HepG2 (cell line): ENCODE measurements around the gene SLC17A9. TPM values are rescaled to one million over a fixed set of nuclear protein-coding genes. Genes with fewer than 3 reads are reported as not detected.

Experiments used
- CBX5 ChIP-seq: sonication (generic); formaldehyde crosslinking; IDR thresholded peaks from 2 replicates; pipeline ENCODE4 v1.4.0; 2020; ENCODE audit warnings: missing genetic modification reagents, borderline replicate concordance
- NAIF1 ChIP-seq: sonication (generic); formaldehyde crosslinking; IDR thresholded peaks from 2 replicates; pipeline ENCODE4 v1.5.0; 2020; ENCODE audit warnings: mild to moderate bottlenecking, missing genetic modification reagents, borderline replicate concordance
- NFKB2 ChIP-seq: sonication (generic); formaldehyde crosslinking; IDR thresholded peaks from 2 replicates; pipeline ENCODE4 v1.4.0; 2020; ENCODE audit warnings: missing genetic modification reagents, borderline replicate concordance
- ZFX ChIP-seq: sonication (generic); formaldehyde crosslinking; IDR thresholded peaks from 2 replicates; pipeline ENCODE4 v1.4.0; 2020; ENCODE audit warnings: mild to moderate bottlenecking, low read depth, missing genetic modification reagents, moderate library complexity
- ZNF234 ChIP-seq: sonication (generic); formaldehyde crosslinking; conservative IDR thresholded peaks from 2 replicates; pipeline ENCODE4 v1.5.1; 2020; ENCODE audit warnings: mild to moderate bottlenecking, missing genetic modification reagents
- ZNF816 ChIP-seq: sonication (generic); formaldehyde crosslinking; IDR thresholded peaks from 2 replicates; pipeline ENCODE4 v1.8.0; 2022; ENCODE audit warnings: missing genetic modification reagents, mild to moderate bottlenecking, borderline replicate concordance
- polyA plus RNA-seq, 8 experiments: library from polyadenylated mRNA; depleted of rRNA in 3 of 8; stranded (reverse) in 7 of 8; unstranded in 1 of 8; fragments of >200 nt; fragmentation: Illumina TruSeq in 4 of 8; extraction: Trizol in 4 of 8; gene quantifications; 2 replicates each; pipeline versions ENCODE4 v1.2.1 to v1.2.3, GENCODE V29; 2011 to 2016; ENCODE audit warnings: low read depth in 4 of 8, missing spikeins in 1 of 8, mixed read lengths in 1 of 8; ENCODE audit not compliant: insufficient read depth in 1 of 8
- total RNA-seq, 5 experiments: library from RNA; depleted of rRNA; stranded (reverse); fragments of >200 nt; fragmentation: Illumina TruSeq; extraction: Trizol; gene quantifications; 2 replicates each; pipeline ENCODE4 v1.2.3, GENCODE V29; 2016; ENCODE audit warnings: low read depth in 1 of 5
- TF ChIP-seq, protein P1 (sequence below): sonication (generic); formaldehyde crosslinking; IDR thresholded peaks from 2 replicates; pipeline ENCODE4 v1.5.1; 2020; ENCODE audit warnings: missing genetic modification reagents, mild to moderate bottlenecking, borderline replicate concordance
- TF ChIP-seq, protein P2 (sequence below): sonication (generic); formaldehyde crosslinking; conservative IDR thresholded peaks from 2 replicates; pipeline ENCODE4 v1.8.1; 2023; ENCODE audit warnings: missing genetic modification reagents
- TF ChIP-seq, protein P3 (sequence below): sonication (generic); formaldehyde crosslinking; IDR thresholded peaks from 2 replicates; pipeline ENCODE4 v1.5.1; 2020; ENCODE audit warnings: missing genetic modification reagents, mild to moderate bottlenecking, borderline replicate concordance

SLC17A9 gene
- total and polyA plus RNA-seq, 2 of the 13 experiments (the other 11 are each of a cell fraction or from before 2014, with no cell fraction given): 110 to 191 TPM

DNA sequence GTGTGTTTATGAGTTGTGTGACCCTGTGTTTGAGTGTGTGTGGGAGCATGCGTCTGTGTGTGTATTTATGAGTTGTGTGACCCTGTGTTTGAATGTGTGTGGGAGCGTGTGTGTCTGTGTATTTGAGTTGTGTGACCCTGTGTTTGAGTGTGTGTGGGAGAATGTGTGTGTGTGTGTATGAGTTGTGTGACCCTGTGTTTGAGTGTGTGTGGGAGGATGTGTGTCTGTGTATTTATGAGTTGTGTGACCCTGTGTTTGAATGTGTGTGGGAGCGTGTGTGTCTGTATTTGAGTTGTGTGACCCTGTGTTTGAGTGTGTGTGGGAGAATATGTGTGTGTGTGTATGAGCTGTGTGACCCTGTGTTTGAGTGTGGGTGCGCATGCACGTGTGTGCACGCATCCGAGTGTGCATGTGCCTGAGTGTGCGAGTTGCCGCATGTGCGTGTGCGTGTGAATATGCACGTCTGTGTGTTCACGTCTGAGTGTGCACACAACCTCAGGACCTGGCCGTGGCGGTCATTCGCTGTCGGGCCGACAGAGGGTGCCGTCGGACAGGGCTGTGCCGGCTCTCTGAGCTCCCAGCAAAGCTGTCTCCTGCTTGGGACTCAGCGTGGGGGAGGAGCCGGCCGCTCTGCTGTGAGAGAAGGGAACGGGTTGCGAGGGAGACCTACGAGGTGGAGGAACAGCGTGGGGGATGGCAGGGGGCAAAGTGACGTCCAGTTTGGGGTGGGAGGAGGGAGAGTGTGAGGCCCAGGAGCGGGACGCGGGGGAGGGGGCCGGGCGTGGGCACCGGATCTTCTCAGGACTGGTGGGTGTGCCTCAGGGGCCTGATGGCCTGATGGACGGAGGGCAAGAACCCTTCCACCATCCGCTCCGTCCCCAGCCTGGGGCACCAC, 19.7 kb downstream of the SLC17A9 start (continued):
- TF ChIP-seq ZNF234 (CRISPR knock-in tag) (no peak), NFKB2 (CRISPR knock-in tag) (peak; percentile 79; the same call in 1 of the 2 replicates), ZNF816 (CRISPR knock-in tag) (no peak), ZFX (CRISPR knock-in tag) (peak; percentile 63), NAIF1 (no peak), CBX5 (CRISPR knock-in tag) (peak; percentile 85; the same call in 1 of the 2 replicates)
- TF ChIP-seq, protein P1, sequence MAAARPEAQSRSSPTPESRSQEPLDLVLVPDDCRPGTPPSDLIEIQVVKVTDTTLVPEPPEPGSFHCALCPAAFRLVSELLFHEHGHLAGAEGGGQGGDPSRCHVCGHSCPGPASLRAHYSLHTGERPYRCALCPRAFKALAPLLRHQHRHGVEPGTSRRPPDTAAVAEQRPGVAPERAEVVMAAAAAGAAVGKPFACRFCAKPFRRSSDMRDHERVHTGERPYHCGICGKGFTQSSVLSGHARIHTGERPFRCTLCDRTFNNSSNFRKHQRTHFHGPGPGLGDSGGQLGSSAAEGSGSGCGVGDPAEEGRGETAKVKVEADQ (CRISPR knock-in tag): 0 out of 2 replicates have a peak, but pooled peaks have one; percentile 56
- TF ChIP-seq, protein P2, sequence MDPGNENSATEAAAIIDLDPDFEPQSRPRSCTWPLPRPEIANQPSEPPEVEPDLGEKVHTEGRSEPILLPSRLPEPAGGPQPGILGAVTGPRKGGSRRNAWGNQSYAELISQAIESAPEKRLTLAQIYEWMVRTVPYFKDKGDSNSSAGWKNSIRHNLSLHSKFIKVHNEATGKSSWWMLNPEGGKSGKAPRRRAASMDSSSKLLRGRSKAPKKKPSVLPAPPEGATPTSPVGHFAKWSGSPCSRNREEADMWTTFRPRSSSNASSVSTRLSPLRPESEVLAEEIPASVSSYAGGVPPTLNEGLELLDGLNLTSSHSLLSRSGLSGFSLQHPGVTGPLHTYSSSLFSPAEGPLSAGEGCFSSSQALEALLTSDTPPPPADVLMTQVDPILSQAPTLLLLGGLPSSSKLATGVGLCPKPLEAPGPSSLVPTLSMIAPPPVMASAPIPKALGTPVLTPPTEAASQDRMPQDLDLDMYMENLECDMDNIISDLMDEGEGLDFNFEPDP (CRISPR knock-in tag): no peak
- TF ChIP-seq, protein P3, sequence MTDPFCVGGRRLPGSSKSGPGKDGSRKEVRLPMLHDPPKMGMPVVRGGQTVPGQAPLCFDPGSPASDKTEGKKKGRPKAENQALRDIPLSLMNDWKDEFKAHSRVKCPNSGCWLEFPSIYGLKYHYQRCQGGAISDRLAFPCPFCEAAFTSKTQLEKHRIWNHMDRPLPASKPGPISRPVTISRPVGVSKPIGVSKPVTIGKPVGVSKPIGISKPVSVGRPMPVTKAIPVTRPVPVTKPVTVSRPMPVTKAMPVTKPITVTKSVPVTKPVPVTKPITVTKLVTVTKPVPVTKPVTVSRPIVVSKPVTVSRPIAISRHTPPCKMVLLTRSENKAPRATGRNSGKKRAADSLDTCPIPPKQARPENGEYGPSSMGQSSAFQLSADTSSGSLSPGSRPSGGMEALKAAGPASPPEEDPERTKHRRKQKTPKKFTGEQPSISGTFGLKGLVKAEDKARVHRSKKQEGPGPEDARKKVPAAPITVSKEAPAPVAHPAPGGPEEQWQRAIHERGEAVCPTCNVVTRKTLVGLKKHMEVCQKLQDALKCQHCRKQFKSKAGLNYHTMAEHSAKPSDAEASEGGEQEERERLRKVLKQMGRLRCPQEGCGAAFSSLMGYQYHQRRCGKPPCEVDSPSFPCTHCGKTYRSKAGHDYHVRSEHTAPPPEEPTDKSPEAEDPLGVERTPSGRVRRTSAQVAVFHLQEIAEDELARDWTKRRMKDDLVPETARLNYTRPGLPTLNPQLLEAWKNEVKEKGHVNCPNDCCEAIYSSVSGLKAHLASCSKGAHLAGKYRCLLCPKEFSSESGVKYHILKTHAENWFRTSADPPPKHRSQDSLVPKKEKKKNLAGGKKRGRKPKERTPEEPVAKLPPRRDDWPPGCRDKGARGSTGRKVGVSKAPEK (CRISPR knock-in tag): peak; percentile 45; the same call in 1 of the 2 replicates
